Astrocyte (in vitro differentiated cells and primary cell): Measurements from ENCODE around the gene PARK7.

ENCODE experiments used
- EZH2 ChIP-seq: IDR thresholded peaks from 2 replicates; pipeline ENCODE4 v1.6.1; 2012; ENCODE audit warnings: mild to moderate bottlenecking, low read length, inconsistent platforms; ENCODE audit not compliant: insufficient read depth
- TF ChIP-seq, protein P1 (sequence below): IDR thresholded peaks from 2 replicates; pipeline ENCODE4 v1.5.1; 2011; ENCODE audit warnings: low read depth, mild to moderate bottlenecking, inconsistent platforms, low read length, moderate library complexity; ENCODE audit not compliant: insufficient read depth

DNA sequence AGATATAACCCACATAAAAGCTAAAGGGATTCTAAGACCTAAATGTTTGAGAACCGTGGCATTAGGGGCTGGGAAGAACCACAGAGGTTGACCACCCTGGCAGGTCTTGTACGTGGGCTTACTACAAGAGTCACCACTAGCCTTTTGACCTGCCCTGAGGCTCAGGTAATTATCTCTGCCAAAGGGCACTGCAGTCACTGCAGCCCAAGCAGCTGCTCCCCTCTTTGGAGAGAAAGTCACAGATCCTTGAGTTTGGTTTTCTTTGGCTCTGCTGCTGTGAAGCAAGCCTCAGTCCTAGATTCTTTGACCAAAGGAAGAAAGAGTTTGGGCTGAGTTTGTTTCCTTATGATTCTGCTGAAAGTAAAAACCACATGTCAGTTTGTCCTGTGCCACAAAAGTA lies 11.6 kb downstream of the PARK7 start:
- TF ChIP-seq EZH2: no peak
- TF ChIP-seq, protein P1, sequence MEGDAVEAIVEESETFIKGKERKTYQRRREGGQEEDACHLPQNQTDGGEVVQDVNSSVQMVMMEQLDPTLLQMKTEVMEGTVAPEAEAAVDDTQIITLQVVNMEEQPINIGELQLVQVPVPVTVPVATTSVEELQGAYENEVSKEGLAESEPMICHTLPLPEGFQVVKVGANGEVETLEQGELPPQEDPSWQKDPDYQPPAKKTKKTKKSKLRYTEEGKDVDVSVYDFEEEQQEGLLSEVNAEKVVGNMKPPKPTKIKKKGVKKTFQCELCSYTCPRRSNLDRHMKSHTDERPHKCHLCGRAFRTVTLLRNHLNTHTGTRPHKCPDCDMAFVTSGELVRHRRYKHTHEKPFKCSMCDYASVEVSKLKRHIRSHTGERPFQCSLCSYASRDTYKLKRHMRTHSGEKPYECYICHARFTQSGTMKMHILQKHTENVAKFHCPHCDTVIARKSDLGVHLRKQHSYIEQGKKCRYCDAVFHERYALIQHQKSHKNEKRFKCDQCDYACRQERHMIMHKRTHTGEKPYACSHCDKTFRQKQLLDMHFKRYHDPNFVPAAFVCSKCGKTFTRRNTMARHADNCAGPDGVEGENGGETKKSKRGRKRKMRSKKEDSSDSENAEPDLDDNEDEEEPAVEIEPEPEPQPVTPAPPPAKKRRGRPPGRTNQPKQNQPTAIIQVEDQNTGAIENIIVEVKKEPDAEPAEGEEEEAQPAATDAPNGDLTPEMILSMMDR: no peak
